Keratinocyte (primary cell): ENCODE results near the gene TUNAR. TPM values are rescaled to one million over a fixed set of nuclear protein-coding genes. Genes with fewer than 3 reads are reported as not detected.

Source experiments
- DNase-seq: peaks from one replicate; pipeline ENCODE4 v3.0.0-alpha.2; 2011; ENCODE audit warnings: low read depth, missing footprints, low spot score
- FAIRE-seq: peaks from 2 replicates; lab custom pipeline; 2011; peaks lifted over from hg19 to GRCh38; lab: Jason Lieb, UNC
- H2AFZ ChIP-seq: 2 replicates; pipeline ENCODE4 v1.6.0; 2012; ENCODE audit warnings: low read length, control low read depth, inconsistent platforms; ENCODE audit not compliant: control insufficient read depth
- H3K27ac ChIP-seq: 2 replicates; pipeline ENCODE4 v1.5.1; 2011; ENCODE audit warnings: low read length; ENCODE audit not compliant: control insufficient read depth, insufficient read depth
- H3K27me3 ChIP-seq: 3 replicates; pipeline ENCODE4 v1.6.0; 2011; ENCODE audit warnings: low read length; ENCODE audit not compliant: control insufficient read depth, insufficient read depth; ENCODE audit errors: extremely low read depth
- H3K36me3 ChIP-seq, 2 experiments: 2 replicates in 1 of 2; 3 replicates in 1 of 2; pipeline ENCODE4 v1.5.1; 2011; ENCODE audit warnings: low read length in 2 of 2, mild to moderate bottlenecking in 1 of 2; ENCODE audit not compliant: control insufficient read depth in 2 of 2, insufficient read depth in 2 of 2; ENCODE audit errors: extremely low read depth in 1 of 2
- H3K4me1 ChIP-seq: 3 replicates; pipeline ENCODE4 v1.5.1; 2011; ENCODE audit warnings: low read length; ENCODE audit not compliant: control insufficient read depth, insufficient read depth; ENCODE audit errors: extremely low read depth
- H3K4me2 ChIP-seq: 3 replicates; pipeline ENCODE4 v1.6.0; 2011; ENCODE audit warnings: low read depth, low read length; ENCODE audit not compliant: control insufficient read depth, insufficient read depth; ENCODE audit errors: extremely low read depth
- H3K4me3 ChIP-seq, 3 experiments: fragments of 200-600 bp in 1 of 3; sonication (generic) in 1 of 3; 2 replicates in 2 of 3; 3 replicates in 1 of 3; pipeline ENCODE4 v1.5.1; 2011 to 2016; ENCODE audit warnings: low read length in 3 of 3, mild to moderate bottlenecking in 3 of 3, control low read depth in 2 of 3, inconsistent platforms in 1 of 3, low read depth in 1 of 3, mixed read lengths in 1 of 3, mixed run types in 1 of 3, moderate library complexity in 1 of 3; ENCODE audit not compliant: control insufficient read depth in 2 of 3, insufficient read depth in 2 of 3; ENCODE audit errors: extremely low read depth in 1 of 3
- H3K79me2 ChIP-seq: 2 replicates; pipeline ENCODE4 v1.6.0; 2012; ENCODE audit warnings: low read length; ENCODE audit not compliant: control insufficient read depth, insufficient read depth
- H3K9ac ChIP-seq: 3 replicates; pipeline ENCODE4 v1.6.0; 2011; ENCODE audit warnings: low read length; ENCODE audit not compliant: control insufficient read depth, insufficient read depth; ENCODE audit errors: extremely low read depth
- H3K9me1 ChIP-seq: 3 replicates; pipeline ENCODE4 v1.6.0; 2011; ENCODE audit warnings: low read length; ENCODE audit not compliant: control insufficient read depth, insufficient read depth; ENCODE audit errors: extremely low read depth
- H3K9me3 ChIP-seq: 2 replicates; pipeline ENCODE4 v1.5.1; 2012; ENCODE audit warnings: low read depth, low read length; ENCODE audit not compliant: control insufficient read depth
- H4K20me1 ChIP-seq: 3 replicates; pipeline ENCODE4 v1.6.0; 2011; ENCODE audit warnings: low read length; ENCODE audit not compliant: control insufficient read depth, insufficient read depth; ENCODE audit errors: extremely low read depth
- CTCF ChIP-seq, 3 experiments: IDR thresholded peaks in 1 of 3; conservative IDR thresholded peaks in 1 of 3; optimal IDR thresholded peaks in 1 of 3; 2 replicates in 2 of 3; 3 replicates in 1 of 3; pipeline versions ENCODE3 to v1.5.1; 2011; ENCODE audit warnings: low read length in 3 of 3, mild to moderate bottlenecking in 3 of 3, moderate library complexity in 2 of 3, control low read depth in 1 of 3, inconsistent platforms in 1 of 3; ENCODE audit not compliant: insufficient read depth in 2 of 3; ENCODE audit errors: extremely low read depth in 1 of 3
- EZH2 ChIP-seq: IDR thresholded peaks from one replicate; pipeline ENCODE4 v1.6.1; 2012; ENCODE audit warnings: inconsistent platforms, mild to moderate bottlenecking, low read length, moderate library complexity
- dilution Hi-C: fragments of 300-500 bp; cut with MboI; formaldehyde crosslinking; loops from one replicate; pipeline ENCODE4 v1.7.0; 2020; ENCODE audit warnings: low sequenced_read_pairs; ENCODE audit not compliant: extremely low pct_ligation_motif_present
- polyA plus RNA-seq, 5 experiments: library from polyadenylated mRNA; depleted of rRNA in 3 of 5; stranded (reverse) in 3 of 5; stranded (forward) in 1 of 5; unstranded in 1 of 5; fragments of >200 nt; gene quantifications; 1 replicate in 1 of 5; 2 replicates in 3 of 5; 3 replicates in 1 of 5; pipeline versions ENCODE4 v1.2.1 to v1.2.3, GENCODE V29; 2011 to 2012; ENCODE audit warnings: missing spikeins in 2 of 5, low read depth in 1 of 5, low replicate concordance in 1 of 5

Gene TUNAR
- polyA plus RNA-seq, 1 donor (not counting 4 experiments of a cell fraction or from before 2014, with no cell fraction given) = not detected

- H3K4me1 ChIP-seq = no peaks in the 10 kb centered on the region
- FAIRE-seq (no peak), DNase-seq (no peak)
- H3K4me3 ChIP-seq = no peak overlapping the region
- H4K20me1 ChIP-seq = no peaks in the 10 kb centered on the region
- no peak overlapping the region for H3K4me2 ChIP-seq
- H3K27ac ChIP-seq = no peak overlapping the region
- TF ChIP-seq EZH2 (no peak), CTCF (optimal IDR thresholded peaks at IDR 0.05 in 1 of 3, IDR thresholded peaks at IDR 0.05 in 1 of 3, conservative IDR thresholded peaks at IDR 0.05 in 1 of 3; ENCODE audit: extremely low read depth in 1 of 3, insufficient read depth in 2 of 3, low read length in 3 of 3) (no peak)
- no peak overlapping the region for H2AFZ ChIP-seq
- no peaks in the 10 kb centered on the region for H3K9me3 ChIP-seq
- no peaks in the 10 kb centered on the region for H3K79me2 ChIP-seq
- dilution Hi-C loops = no loop called here
- no peaks in the 10 kb centered on the region for H3K27me3 ChIP-seq
- no peaks in the 10 kb centered on the region for H3K36me3 ChIP-seq
- H3K9me1 ChIP-seq = no peaks in the 10 kb centered on the region
- no peak overlapping the region for H3K9ac ChIP-seq
Observed at GRCh38 chr14:95903165-95903564, 26.5 kb downstream of the TUNAR start.

GRCh38 chr14:95903616-95904107 is 27.0 kb downstream of the TUNAR start:
- no peaks in the 10 kb centered on the region for H3K79me2 ChIP-seq
- no peak overlapping the region for H3K27ac ChIP-seq
- FAIRE-seq = no peak
- no peak overlapping the region for H2AFZ ChIP-seq
- no peak overlapping the region for H3K9ac ChIP-seq
- H4K20me1 ChIP-seq = no peaks in the 10 kb centered on the region
- no peak for DNase-seq
- H3K9me1 ChIP-seq = no peaks in the 10 kb centered on the region
- no peak overlapping the region for H3K4me2 ChIP-seq
- H3K9me3 ChIP-seq = no peaks in the 10 kb centered on the region
- TF ChIP-seq CTCF (optimal IDR thresholded peaks at IDR 0.05 in 1 of 3, IDR thresholded peaks at IDR 0.05 in 1 of 3, conservative IDR thresholded peaks at IDR 0.05 in 1 of 3; ENCODE audit: extremely low read depth in 1 of 3, insufficient read depth in 2 of 3, low read length in 3 of 3) = no peak
- TF ChIP-seq EZH2 = no peak
- no peak overlapping the region for H3K4me3 ChIP-seq
- H3K27me3 ChIP-seq = no peaks in the 10 kb centered on the region
- no peaks in the 10 kb centered on the region for H3K4me1 ChIP-seq
- dilution Hi-C loops = no loop called here
- H3K36me3 ChIP-seq = no peaks in the 10 kb centered on the region
